ENCODE measurements around the gene ELL2.
"Not testable (repeated sequence)": the region's sequence is repeated elsewhere in the genome, so short reads cannot be mapped to it uniquely, and the experiment has no call there.

ELL2 gene

GRCh38 chr5:95930141-95930930 is 31.3 kb downstream of the ELL2 start:
- DNase-seq (ENCODE audit: low spot score): no peak

GRCh38 chr5:95928724-95929253 is 32.9 kb downstream of the ELL2 start:
- DNase-seq (ENCODE audit: low spot score): no peak

GRCh38 chr5:95927927-95928723 is 33.5 kb downstream of the ELL2 start:
- DNase-seq (ENCODE audit: low spot score): no peak

- DNase-seq (ENCODE audit: low spot score): not testable (repeated sequence)
Measured at GRCh38 chr5:95927300-95927699, 34.4 kb downstream of the ELL2 start.

- DNase-seq (ENCODE audit: low spot score): no peak
Measured at GRCh38 chr5:95925939-95926338, 35.7 kb downstream of the ELL2 start.

- DNase-seq (ENCODE audit: low spot score): no peak
Measured at GRCh38 chr5:95925378-95925744, 36.3 kb downstream of the ELL2 start.

- DNase-seq (ENCODE audit: low spot score): no peak
Measured at GRCh38 chr5:95924720-95925377, 36.8 kb downstream of the ELL2 start.

GRCh38 chr5:95923918-95924544 is 37.6 kb downstream of the ELL2 start:
- DNase-seq (ENCODE audit: low spot score): no peak

GRCh38 chr5:95922798-95923197 is 38.9 kb downstream of the ELL2 start:
- DNase-seq (ENCODE audit: low spot score): no peak

GRCh38 chr5:95921501-95921900 is 40.1 kb downstream of the ELL2 start:
- no peak for DNase-seq (ENCODE audit: low spot score)

GRCh38 chr5:95920822-95921221 is 40.8 kb downstream of the ELL2 start:
- no peak for DNase-seq (ENCODE audit: low spot score)

GRCh38 chr5:95919658-95920057 is 42.0 kb downstream of the ELL2 start:
- DNase-seq (ENCODE audit: low spot score): no peak

- DNase-seq (ENCODE audit: low spot score): no peak
Measured at GRCh38 chr5:95918421-95919006, 43.1 kb downstream of the ELL2 start.

- no peak for DNase-seq (ENCODE audit: low spot score)
Measured at GRCh38 chr5:95917207-95917606, 44.4 kb downstream of the ELL2 start.

- DNase-seq (ENCODE audit: low spot score): no peak
Measured at GRCh38 chr5:95916687-95917085, 45.0 kb downstream of the ELL2 start.

GRCh38 chr5:95915999-95916686 is 45.5 kb downstream of the ELL2 start:
- no peak for DNase-seq (ENCODE audit: low spot score)

GRCh38 chr5:95913663-95914062 is 48.0 kb downstream of the ELL2 start:
- DNase-seq (ENCODE audit: low spot score): no peak

- DNase-seq (ENCODE audit: low spot score): no peak
Measured at GRCh38 chr5:95912029-95912428, 49.6 kb downstream of the ELL2 start.

- no peak for DNase-seq (ENCODE audit: low spot score)
Measured at GRCh38 chr5:95910521-95910920, 51.1 kb downstream of the ELL2 start.

GRCh38 chr5:95909738-95910137 is 51.9 kb downstream of the ELL2 start:
- DNase-seq (ENCODE audit: low spot score): no peak

- no peak for DNase-seq (ENCODE audit: low spot score)
Measured at GRCh38 chr5:95908799-95909198, 52.9 kb downstream of the ELL2 start.

Data from LoVo (cell line).